Measurements from ENCODE around the gene DUSP3.

DNA sequence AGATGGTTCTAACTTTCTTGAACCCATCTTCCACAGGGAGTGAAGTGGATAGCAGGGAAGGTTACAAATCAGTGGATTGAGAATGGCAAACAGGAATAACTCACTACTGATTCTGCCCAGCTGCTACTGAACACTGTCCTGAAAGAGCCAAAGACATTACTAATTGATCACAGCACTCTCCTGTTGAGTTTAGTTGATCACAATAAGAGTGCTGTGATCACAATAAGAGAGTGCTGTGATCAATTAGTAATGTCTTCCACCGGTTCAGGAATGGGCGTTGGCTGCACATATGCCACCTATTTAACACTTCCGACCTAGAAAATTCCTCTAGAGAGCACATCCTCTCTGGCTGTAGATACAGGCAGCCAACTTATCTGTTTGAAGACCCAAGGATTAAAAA is 12.8 kb upstream of the DUSP3 start:
- TF ChIP-seq POLR2A (IDR thresholded peaks at IDR 0.05) = no peak
- TF ChIP-seq CTCF (IDR thresholded peaks at IDR 0.05) = no peak

Measured in uterus (tissue), 2 donors.